K562 (cell line): ENCODE data around the gene GIT2. TPM values are rescaled to one million over a fixed set of nuclear protein-coding genes. Genes with fewer than 3 reads are reported as not detected.

Experiments
- ATF3 ChIP-seq, 2 experiments: fragments of 450-650 bp in 1 of 2; sonication (generic) in 1 of 2; formaldehyde crosslinking in 1 of 2; IDR thresholded peaks in 1 of 2; conservative IDR thresholded peaks in 1 of 2; 2 replicates each; pipeline versions ENCODE4 v1.6.1 to v1.8.1; 2016 to 2023; ENCODE audit warnings: mild to moderate bottlenecking in 2 of 2, moderate library complexity in 2 of 2, inconsistent platforms in 1 of 2, missing genetic modification reagents in 1 of 2
- CBX5 ChIP-seq: IDR thresholded peaks from 2 replicates; pipeline ENCODE4 v1.6.1; 2014; ENCODE audit warnings: low read depth, borderline replicate concordance
- CEBPG ChIP-seq, 3 experiments: fragments of 200-800 bp in 1 of 3; sonication (Bioruptor generic) in 1 of 3; sonication (generic) in 1 of 3; formaldehyde crosslinking in 1 of 3; IDR thresholded peaks in 2 of 3; conservative IDR thresholded peaks in 1 of 3; 2 replicates each; pipeline versions ENCODE4 v1.6.1 to v1.8.0; 2016 to 2022; ENCODE audit warnings: missing compliant biosample characterization in 2 of 3, missing genetic modification characterization in 2 of 3, mild to moderate bottlenecking in 1 of 3, missing genetic modification reagents in 1 of 3
- DIDO1 ChIP-seq: fragments of 450-650 bp; IDR thresholded peaks from 2 replicates; pipeline ENCODE4 v1.6.1; 2016; ENCODE audit warnings: low read depth, missing biosample characterization, missing genetic modification characterization
- ESRRB ChIP-seq: fragments of 250-450 bp; sonication (Bioruptor Pico); IDR thresholded peaks from 2 replicates; pipeline ENCODE4 v1.5.0; 2020; ENCODE audit warnings: mild to moderate bottlenecking, moderate library complexity, borderline replicate concordance
- ETV1 ChIP-seq: fragments of 450-650 bp; conservative IDR thresholded peaks from 2 replicates; pipeline ENCODE4 v1.6.1; 2016; ENCODE audit warnings: missing genetic modification characterization, control low read depth, low read depth, missing compliant biosample characterization
- EWSR1 ChIP-seq: fragments of 450-650 bp; IDR thresholded peaks from 2 replicates; pipeline ENCODE4 v1.6.1; 2018; ENCODE audit warnings: borderline replicate concordance, mild to moderate bottlenecking, low read depth, moderate library complexity; ENCODE audit not compliant: partially characterized antibody
- GATAD2B ChIP-seq: fragments of 450-650 bp; IDR thresholded peaks from 2 replicates; pipeline ENCODE4 v1.6.1; 2017; ENCODE audit warnings: mild to moderate bottlenecking, borderline replicate concordance
- HCFC1 ChIP-seq: IDR thresholded peaks from 2 replicates; pipeline ENCODE4 v1.6.1; 2012; ENCODE audit warnings: low read depth, low read length, improper control_type of control experiment
- MEIS2 ChIP-seq: fragments of 450-650 bp; IDR thresholded peaks from 2 replicates; pipeline ENCODE4 v1.6.1; 2014; ENCODE audit warnings: mild to moderate bottlenecking; ENCODE audit not compliant: partially characterized antibody
- MIER1 ChIP-seq: fragments of 450-650 bp; IDR thresholded peaks from 2 replicates; pipeline ENCODE4 v1.6.1; 2016; ENCODE audit warnings: antibody characterized with exemption, mild to moderate bottlenecking, low read depth
- RBM17 ChIP-seq: fragments of 200-400 bp; formaldehyde crosslinking; IDR thresholded peaks from 2 replicates; pipeline ENCODE4 v1.6.1; 2017; ENCODE audit warnings: low read depth, mild to moderate bottlenecking, low read length, borderline replicate concordance
- SMARCA5 ChIP-seq: fragments of 450-650 bp; IDR thresholded peaks from 2 replicates; pipeline ENCODE4 v1.6.1; 2016
- ZFP91 ChIP-seq: sonication (generic); formaldehyde crosslinking; IDR thresholded peaks from 2 replicates; pipeline ENCODE4 v1.8.0; 2022; ENCODE audit warnings: mild to moderate bottlenecking, missing genetic modification reagents
- ZNF133 ChIP-seq: fragments of 250-450 bp; sonication (Bioruptor Pico); IDR thresholded peaks from 2 replicates; pipeline ENCODE4 v1.4.0; 2020; ENCODE audit warnings: mild to moderate bottlenecking
- ZNF212 ChIP-seq: fragments of 450-650 bp; formaldehyde crosslinking; IDR thresholded peaks from 2 replicates; pipeline ENCODE4 v1.4.0; 2020; ENCODE audit warnings: mild to moderate bottlenecking
- ZNF23 ChIP-seq: fragments of 250-450 bp; sonication (Bioruptor Pico); IDR thresholded peaks from 2 replicates; pipeline ENCODE4 v1.4.0; 2020; ENCODE audit warnings: mild to moderate bottlenecking
- ZNF316 ChIP-seq: fragments of 450-650 bp; IDR thresholded peaks from 2 replicates; pipeline ENCODE4 v1.6.1; 2016
- ZNF589 ChIP-seq: fragments of 200-800 bp; sonication (Bioruptor generic); IDR thresholded peaks from 2 replicates; pipeline ENCODE4 v1.6.1; 2016; ENCODE audit warnings: low read depth, missing genetic modification characterization, missing compliant biosample characterization
- ZNF740 ChIP-seq, 3 experiments: fragments of 200-800 bp in 1 of 3; sonication (Bioruptor generic) in 1 of 3; sonication (generic) in 1 of 3; formaldehyde crosslinking in 1 of 3; IDR thresholded peaks; 2 replicates each; pipeline versions ENCODE4 v1.6.1 to v1.8.0; 2016 to 2022; ENCODE audit warnings: mild to moderate bottlenecking in 2 of 3, missing compliant biosample characterization in 2 of 3, missing genetic modification characterization in 2 of 3, missing genetic modification reagents in 1 of 3
- ZNF77 ChIP-seq: fragments of 250-450 bp; sonication (Bioruptor Pico); IDR thresholded peaks from 2 replicates; pipeline ENCODE4 v1.5.0; 2020
- polyA plus RNA-seq, 8 experiments: library from polyadenylated mRNA; depleted of rRNA in 4 of 8; stranded (reverse) in 5 of 8; unstranded in 3 of 8; fragments of >200 nt; fragmentation: Nextera tagmentation in 2 of 8; fragmentation: Illumina TruSeq in 1 of 8; extraction: Ambion mirVana in 2 of 8; extraction: Trizol in 1 of 8; gene quantifications; 2 replicates each; pipeline versions ENCODE4 v1.2.1 to v1.2.3, GENCODE V29; 2011 to 2014; ENCODE audit warnings: inconsistent platforms in 1 of 8, missing spikeins in 1 of 8
- total RNA-seq, 7 experiments: library from RNA; depleted of rRNA in 6 of 7; stranded (reverse); fragments of >200 nt in 6 of 7; fragmentation: Illumina TruSeq in 2 of 7; extraction: Trizol in 2 of 7; gene quantifications; 2 replicates each; pipeline versions ENCODE4 v1.2.1 to v1.2.3, GENCODE V29; 2011 to 2021; ENCODE audit warnings: low replicate concordance in 1 of 7

GIT2 gene
- total and polyA plus RNA-seq, 9 of the 15 experiments (the other 6 are each of a cell fraction or from before 2014, with no cell fraction given) = 4.0 to 30.4 (median 23.5) TPM

- TF ChIP-seq ETV1 (0 out of 2 replicates have a peak, but pooled peaks have one; percentile 29), ZNF316 (no peak), EWSR1 (no peak), ZNF77 (no peak), DIDO1 (tag) (0 out of 2 replicates have a peak, but pooled peaks have one; percentile 66), ZNF589 (no peak), ESRRB (CRISPR knock-in tag) (no peak), MIER1 (no peak), SMARCA5 (no peak), ZNF740 (CRISPR knock-in tag; IDR thresholded peaks at IDR 0.05) (no peak), ZNF740 (tag; IDR thresholded peaks at IDR 0.05) (no peak), GATAD2B (no peak), ZFP91 (CRISPR knock-in tag) (0 out of 2 replicates have a peak, but pooled peaks have one; percentile 26), MEIS2 (peak; percentile 32), ZNF212 (CRISPR knock-in tag) (no peak), HCFC1 (peak; percentile 59), ZNF133 (CRISPR knock-in tag) (no peak), CEBPG (CRISPR knock-in tag; IDR thresholded peaks at IDR 0.05) (peak; percentile 42; the same call in 1 of the 2 replicates), CEBPG (tag; conservative IDR thresholded peaks at IDR 0.05 in 1 of 2, IDR thresholded peaks at IDR 0.05 in 1 of 2) (no peak), ZNF23 (CRISPR knock-in tag) (no peak), CBX5 (0 out of 2 replicates have a peak, but pooled peaks have one; percentile 57), RBM17 (no peak), ATF3 (IDR thresholded peaks at IDR 0.05) (no peak), ATF3 (CRISPR knock-in tag; conservative IDR thresholded peaks at IDR 0.05) (no peak)
Observed at GRCh38 chr12:109899783-109900751, 96.1 kb downstream of the GIT2 start, which contains the start of gene TCHP (continued).
